Trophoblast cell (in vitro differentiated cells and primary cell): ENCODE data around the gene MRPL28.
A peak's percentile ranks its signal among the peaks of the same experiment; 100 is the strongest.
"Not testable (repeated sequence)": the region's sequence is repeated elsewhere in the genome, so short reads cannot be mapped to it uniquely, and the experiment has no call there.

Experiments
- DNase-seq, 2 donors: peaks; one replicate each; pipeline ENCODE4 v3.0.0-alpha.2; 2016
- H2AFZ ChIP-seq: 2 replicates; pipeline ENCODE4 v1.6.1; 2013; ENCODE audit warnings: low read length, moderate library complexity, mild to moderate bottlenecking; ENCODE audit not compliant: insufficient read depth, poor library complexity
- H2AK5ac ChIP-seq: 2 replicates; pipeline ENCODE4 v1.6.1; 2013; ENCODE audit warnings: mild to moderate bottlenecking, low read length
- H2BK120ac ChIP-seq: 2 replicates; pipeline ENCODE4 v1.6.1; 2013; ENCODE audit warnings: low read length, mild to moderate bottlenecking, moderate library complexity; ENCODE audit not compliant: insufficient read depth, poor library complexity
- H2BK12ac ChIP-seq: 2 replicates; pipeline ENCODE4 v1.6.1; 2013; ENCODE audit warnings: mild to moderate bottlenecking, low read length, moderate library complexity
- H2BK5ac ChIP-seq: 2 replicates; pipeline ENCODE4 v1.6.1; 2013; ENCODE audit warnings: low read length, low read depth, moderate library complexity, mild to moderate bottlenecking; ENCODE audit not compliant: poor library complexity
- H3K14ac ChIP-seq: 2 replicates; pipeline ENCODE4 v1.6.1; 2013; ENCODE audit warnings: mild to moderate bottlenecking, low read length
- H3K18ac ChIP-seq: 2 replicates; pipeline ENCODE4 v1.6.1; 2013; ENCODE audit warnings: mild to moderate bottlenecking, low read length
- H3K23ac ChIP-seq: 2 replicates; pipeline ENCODE4 v1.6.1; 2013; ENCODE audit warnings: low read length
- H3K27ac ChIP-seq: 2 replicates; pipeline ENCODE4 v1.5.1; 2013; ENCODE audit warnings: low read depth, mild to moderate bottlenecking, inconsistent platforms, low read length, moderate library complexity
- H3K27me3 ChIP-seq: 2 replicates; pipeline ENCODE4 v1.6.1; 2013; ENCODE audit warnings: inconsistent platforms, mild to moderate bottlenecking, low read length, moderate library complexity; ENCODE audit not compliant: insufficient read depth
- H3K36me3 ChIP-seq, 2 experiments: 1 replicate in 1 of 2; 2 replicates in 1 of 2; pipeline ENCODE4 v1.6.1; 2013; ENCODE audit warnings: low read length in 2 of 2, mild to moderate bottlenecking in 2 of 2, moderate library complexity in 1 of 2; ENCODE audit not compliant: insufficient read depth in 2 of 2, control insufficient read depth in 1 of 2
- H3K4ac ChIP-seq: 2 replicates; pipeline ENCODE4 v1.6.1; 2013; ENCODE audit warnings: low read depth, mild to moderate bottlenecking, low read length, moderate library complexity
- H3K4me1 ChIP-seq, 2 experiments: 1 replicate in 1 of 2; 2 replicates in 1 of 2; pipeline ENCODE4 v1.6.1; 2013; ENCODE audit warnings: low read length in 2 of 2, mild to moderate bottlenecking in 2 of 2, moderate library complexity in 1 of 2; ENCODE audit not compliant: insufficient read depth in 2 of 2, control insufficient read depth in 1 of 2
- H3K4me2 ChIP-seq: 2 replicates; pipeline ENCODE4 v1.6.1; 2013; ENCODE audit warnings: inconsistent platforms, mild to moderate bottlenecking, low read length, moderate library complexity
- H3K4me3 ChIP-seq: 2 replicates; pipeline ENCODE4 v1.5.1; 2013; ENCODE audit warnings: mild to moderate bottlenecking, low read depth, low read length, inconsistent platforms
- H3K79me1 ChIP-seq: one replicate; pipeline ENCODE4 v1.6.1; 2013; ENCODE audit warnings: low read length
- H3K79me2 ChIP-seq: 2 replicates; pipeline ENCODE4 v1.6.1; 2013; ENCODE audit warnings: low read length, mild to moderate bottlenecking; ENCODE audit not compliant: control insufficient read depth, insufficient read depth, poor library complexity
- H3K9ac ChIP-seq: 2 replicates; pipeline ENCODE4 v1.6.1; 2013; ENCODE audit warnings: mild to moderate bottlenecking, low read length
- H3K9me3 ChIP-seq: 2 replicates; pipeline ENCODE4 v1.6.1; 2013; ENCODE audit warnings: low read depth, mild to moderate bottlenecking, control low read depth, inconsistent platforms, low read length; ENCODE audit not compliant: insufficient read depth
- H4K12ac ChIP-seq: 2 replicates; pipeline ENCODE4 v1.6.1; 2013; ENCODE audit warnings: low read depth, mild to moderate bottlenecking, low read length, moderate library complexity
- H4K8ac ChIP-seq: 2 replicates; pipeline ENCODE4 v1.6.1; 2013; ENCODE audit warnings: low read depth, mild to moderate bottlenecking, low read length, moderate library complexity
- H4K91ac ChIP-seq: one replicate; pipeline ENCODE4 v1.6.1; 2013; ENCODE audit warnings: low read depth, mild to moderate bottlenecking, low read length, moderate library complexity
- WGBS: extraction: QIAGEN DNeasy Blood & Tissue Kit; methylation state at CpG from one replicate; pipeline ENCODE4 v1.1.7; 2013; ENCODE audit warnings: missing lambda C conversion rate; ENCODE audit not compliant: insufficient read length, insufficient coverage; ENCODE audit errors: extremely low coverage; 5-methylcytosine and 5-hydroxymethylcytosine counted together

The MRPL28 gene

GRCh38 chr16:337975-338575 lies 32.3 kb downstream of the MRPL28 start:
- Histone ChIP-seq H3K23ac (no peak overlapping the region), H3K14ac (no peak overlapping the region), H3K9me3 (peaks cover 6% of the 10 kb centered on the region), H2BK120ac (no peak overlapping the region), H2BK5ac (no peak overlapping the region), H2AFZ (no peak overlapping the region), H3K27ac (no peak overlapping the region), H2BK12ac (no peak overlapping the region), H3K4ac (peak overlapping the region; percentile 19), H3K9ac (no peak overlapping the region), H4K12ac (no peak overlapping the region), H3K79me2 (peaks cover 2% of the 10 kb centered on the region), H3K4me1 (peaks cover 4 to 12% of the 10 kb centered on the region in 2 experiments), H4K91ac (no peak overlapping the region), H2AK5ac (no peak overlapping the region), H3K4me3 (no peak overlapping the region), H3K18ac (no peak overlapping the region), H3K27me3 (no peaks in the 10 kb centered on the region), H3K36me3 (peaks cover 5 to 7% of the 10 kb centered on the region in 2 experiments), H3K4me2 (no peak overlapping the region), H4K8ac (no peak overlapping the region), H3K79me1 (no peaks in the 10 kb centered on the region)
- DNase-seq: peak; percentile 45 to 51
- no CpG with 5 or more reads among the region's 21 CpGs for WGBS

DNA sequence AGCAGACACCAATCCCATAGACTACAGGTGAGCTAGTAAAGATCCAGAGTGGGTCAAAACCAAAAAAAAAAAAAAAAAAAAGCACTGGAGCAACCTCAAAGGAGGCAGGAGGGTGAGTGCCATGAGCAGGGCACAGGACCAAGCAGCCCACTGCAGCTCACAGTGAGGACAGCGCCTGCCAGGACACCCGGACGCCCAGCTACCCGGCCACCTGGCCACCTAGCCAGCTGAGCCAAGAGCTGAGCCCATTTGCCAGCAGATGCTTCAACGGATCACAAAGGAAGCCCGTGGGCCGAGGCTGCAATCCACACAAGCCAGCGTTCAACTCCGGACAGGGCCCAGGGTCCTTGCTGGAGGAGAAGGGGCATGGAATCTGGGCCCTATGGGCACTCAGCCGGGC lies 32.9 kb downstream of the MRPL28 start:
- WGBS: no CpG with 5 or more reads among the region's 10 CpGs
- no peak overlapping the region for H3K4me3 ChIP-seq

GRCh38 chr16:336269-336668 lies 34.1 kb downstream of the MRPL28 start:
- no peak overlapping the region for H3K14ac ChIP-seq
- H3K79me2 ChIP-seq: peaks cover 2% of the 10 kb centered on the region
- no peaks in the 10 kb centered on the region for H3K27me3 ChIP-seq

More for the DNA sequence above, 32.9 kb downstream of the MRPL28 start:
- Histone ChIP-seq H3K18ac (no peak overlapping the region), H3K14ac (no peak overlapping the region), H3K36me3 (peaks cover 3 to 7% of the 10 kb centered on the region in 2 experiments), H3K23ac (no peak overlapping the region), H2BK12ac (no peak overlapping the region), H4K12ac (no peak overlapping the region), H2AK5ac (no peak overlapping the region), H4K91ac (no peak overlapping the region), H3K79me1 (no peaks in the 10 kb centered on the region), H3K4me2 (no peak overlapping the region), H3K4me1 (peaks cover 4 to 12% of the 10 kb centered on the region in 2 experiments), H3K9ac (no peak overlapping the region), H3K27ac (no peak overlapping the region), H2AFZ (no peak overlapping the region), H3K79me2 (peaks cover 2% of the 10 kb centered on the region), H3K27me3 (no peaks in the 10 kb centered on the region), H3K9me3 (peaks cover 4% of the 10 kb centered on the region), H2BK120ac (no peak overlapping the region), H4K8ac (no peak overlapping the region), H3K4ac (peak overlapping the region; percentile 19), H2BK5ac (no peak overlapping the region)
- no peak for DNase-seq

DNA sequence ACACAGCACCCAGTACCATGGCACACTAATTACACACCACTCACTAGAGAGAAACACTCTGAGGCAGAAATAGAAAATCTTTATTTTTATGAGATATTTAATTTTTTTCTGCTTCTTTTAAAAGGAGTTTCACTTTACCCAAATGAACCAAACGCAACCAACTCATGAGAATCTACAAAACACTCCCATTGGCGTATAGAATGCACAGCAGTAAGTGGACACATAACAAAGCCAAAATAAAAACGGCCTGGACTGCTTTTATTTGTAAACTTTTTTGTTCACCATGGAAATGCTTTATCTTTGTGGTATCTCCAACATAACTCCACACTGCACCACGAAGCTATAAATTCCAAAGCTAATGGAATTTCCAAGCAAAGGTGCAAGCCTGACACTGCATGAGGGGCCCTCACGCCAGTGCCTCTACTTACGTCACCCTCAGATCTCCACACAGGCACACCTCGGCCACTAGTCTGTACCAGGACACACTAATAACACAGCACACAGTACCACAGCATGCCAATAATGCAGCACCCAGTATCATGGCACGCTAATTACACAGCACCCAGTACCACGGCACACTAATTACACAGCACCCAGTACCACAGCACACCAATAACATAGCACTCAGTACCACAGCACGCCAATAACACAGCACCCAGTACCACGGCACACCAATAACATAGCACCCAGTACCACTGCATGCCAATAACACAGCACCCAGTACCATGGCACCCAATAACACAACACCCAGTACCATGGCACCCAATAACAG lies 35.3 kb downstream of the MRPL28 start:
- no CpG with 5 or more reads among the region's 11 CpGs for WGBS
- H3K9me3 ChIP-seq, H3K4ac ChIP-seq, H3K36me3 ChIP-seq, H2AK5ac ChIP-seq, H3K27ac ChIP-seq, H4K91ac ChIP-seq, H2AFZ ChIP-seq, H2BK12ac ChIP-seq, H3K79me2 ChIP-seq, H3K4me2 ChIP-seq, H2BK5ac ChIP-seq, H4K8ac ChIP-seq, H3K27me3 ChIP-seq, H4K12ac ChIP-seq, H2BK120ac ChIP-seq, H3K18ac ChIP-seq, H3K14ac ChIP-seq, H3K79me1 ChIP-seq: not testable (repeated sequence)
- Histone ChIP-seq H3K9ac (peak overlapping the region; percentile 56), H3K4me3 (peak overlapping the region; percentile 41), H3K23ac (peak overlapping the region; percentile 2), H3K4me1 (peaks cover 12 to 21% of the 10 kb centered on the region in 2 experiments)
- DNase-seq: peak; percentile 73 to 92

More at GRCh38 chr16:336269-336668, 34.1 kb downstream of the MRPL28 start:
- Histone ChIP-seq H3K9me3 (peaks cover 3% of the 10 kb centered on the region), H2BK5ac (no peak overlapping the region), H3K9ac (no peak overlapping the region), H2BK12ac (no peak overlapping the region), H2AK5ac (no peak overlapping the region), H3K4me3 (no peak overlapping the region), H4K91ac (no peak overlapping the region), H3K79me1 (no peaks in the 10 kb centered on the region), H3K27ac (no peak overlapping the region), H3K4me1 (peaks cover 9 to 17% of the 10 kb centered on the region in 2 experiments), H4K8ac (no peak overlapping the region), H3K36me3 (peaks cover 0 to under 1% of the 10 kb centered on the region in 2 experiments), H3K4me2 (no peak overlapping the region), H4K12ac (no peak overlapping the region), H3K23ac (no peak overlapping the region), H2AFZ (no peak overlapping the region), H3K18ac (no peak overlapping the region), H2BK120ac (no peak overlapping the region), H3K4ac (peak overlapping the region; percentile 25)
- no CpG with 5 or more reads among the region's 11 CpGs for WGBS
- peak in 1 of 2 donors; percentile 24 for DNase-seq
